HEK293 (cell line): Measurements from ENCODE around the gene NAPA.
A peak's percentile ranks its signal among the peaks of the same experiment; 100 is the strongest.

Source experiments
- CTCF ChIA-PET: fragments of 350-600 bp; formaldehyde crosslinking; extraction: SDS; loops from one replicate; lab custom pipeline; 2021; ENCODE audit warnings: antibody characterized with exemption; lab: Yijun Ruan, JAX
- POLR2A ChIA-PET: fragments of 300-600 bp; formaldehyde crosslinking; extraction: SDS; loops from one replicate; lab custom pipeline; 2020; ENCODE audit warnings: antibody characterized with exemption, inconsistent platforms; lab: Yijun Ruan, JAX
- H3K27ac ChIP-seq: fragments of 200-500 bp; sonication (Bioruptor generic); 2 replicates; pipeline ENCODE4 v1.5.1; 2014; ENCODE audit warnings: low read depth, low read length, control low read depth, inconsistent platforms; ENCODE audit errors: extremely low read depth
- H3K36me3 ChIP-seq, 2 experiments: fragments of 200-500 bp in 1 of 2; sonication (Bioruptor generic) in 1 of 2; 1 replicate in 1 of 2; 2 replicates in 1 of 2; pipeline ENCODE4 v1.5.1; 2014 to 2017; ENCODE audit warnings: inconsistent platforms in 2 of 2, low read length in 2 of 2; ENCODE audit not compliant: control insufficient read depth in 2 of 2, insufficient read depth in 1 of 2
- H3K4me1 ChIP-seq: fragments of 200-500 bp; sonication (Bioruptor generic); 2 replicates; pipeline ENCODE4 v1.5.1; 2014; ENCODE audit warnings: mild to moderate bottlenecking, low read length, inconsistent platforms; ENCODE audit not compliant: control insufficient read depth, insufficient read depth
- H3K4me3 ChIP-seq: 2 replicates; pipeline ENCODE4 v1.5.1; 2011; ENCODE audit warnings: low read depth, mild to moderate bottlenecking, control low read depth, low read length, moderate library complexity
- H3K9me3 ChIP-seq: fragments of 200-500 bp; sonication (Bioruptor generic); 2 replicates; pipeline ENCODE4 v1.5.1; 2014; ENCODE audit warnings: low read depth, low read length, inconsistent platforms; ENCODE audit not compliant: control insufficient read depth, insufficient read depth
- AEBP2 ChIP-seq: fragments of 450-650 bp; formaldehyde crosslinking; IDR thresholded peaks from 2 replicates; pipeline ENCODE4 v1.5.1; 2016; ENCODE audit warnings: missing biosample characterization, missing genetic modification characterization, borderline replicate concordance
- ATF2 ChIP-seq: fragments of 450-650 bp; formaldehyde crosslinking; IDR thresholded peaks from 2 replicates; pipeline ENCODE4 v1.5.1; 2016; ENCODE audit warnings: missing biosample characterization, missing genetic modification characterization, low read depth
- EGR2 ChIP-seq: fragments of 450-650 bp; formaldehyde crosslinking; IDR thresholded peaks from 2 replicates; pipeline ENCODE4 v1.5.1; 2016; ENCODE audit warnings: low read depth, missing biosample characterization, missing genetic modification characterization
- FEZF1 ChIP-seq: fragments of 450-650 bp; formaldehyde crosslinking; IDR thresholded peaks from 2 replicates; pipeline ENCODE4 v1.5.1; 2016; ENCODE audit warnings: missing biosample characterization, missing genetic modification characterization
- GLI4 ChIP-seq: fragments of 450-650 bp; formaldehyde crosslinking; IDR thresholded peaks from 2 replicates; pipeline ENCODE4 v1.5.1; 2016; ENCODE audit warnings: missing biosample characterization, missing genetic modification characterization
- GLIS1 ChIP-seq: fragments of 450-650 bp; formaldehyde crosslinking; IDR thresholded peaks from 2 replicates; pipeline ENCODE4 v1.5.1; 2016; ENCODE audit warnings: missing biosample characterization, missing genetic modification characterization
- HOXA7 ChIP-seq: sonication (generic); formaldehyde crosslinking; IDR thresholded peaks from 2 replicates; pipeline ENCODE4 v1.8.1; 2022; ENCODE audit warnings: missing genetic modification reagents, borderline replicate concordance
- HOXC10 ChIP-seq: sonication (generic); formaldehyde crosslinking; IDR thresholded peaks from 2 replicates; pipeline ENCODE4 v1.8.1; 2023; ENCODE audit warnings: mild to moderate bottlenecking, missing genetic modification reagents
- KLF1 ChIP-seq: fragments of 450-650 bp; formaldehyde crosslinking; IDR thresholded peaks from 2 replicates; pipeline ENCODE4 v1.5.1; 2016; ENCODE audit warnings: missing biosample characterization, missing genetic modification characterization
- SCRT1 ChIP-seq: fragments of 450-650 bp; formaldehyde crosslinking; IDR thresholded peaks from 2 replicates; pipeline ENCODE4 v1.5.1; 2016; ENCODE audit warnings: missing biosample characterization, missing genetic modification characterization, borderline replicate concordance
- SP3 ChIP-seq: fragments of 450-650 bp; formaldehyde crosslinking; IDR thresholded peaks from 2 replicates; pipeline ENCODE4 v1.5.1; 2016; ENCODE audit warnings: missing biosample characterization, missing genetic modification characterization
- ZBTB10 ChIP-seq: fragments of 450-650 bp; formaldehyde crosslinking; IDR thresholded peaks from 2 replicates; pipeline ENCODE4 v1.5.1; 2016; ENCODE audit warnings: missing biosample characterization, missing genetic modification characterization
- ZNF174 ChIP-seq: fragments of 450-650 bp; formaldehyde crosslinking; IDR thresholded peaks from 2 replicates; pipeline ENCODE4 v1.5.0; 2017; ENCODE audit warnings: missing biosample characterization, mild to moderate bottlenecking, missing genetic modification characterization
- ZNF18 ChIP-seq: fragments of 450-650 bp; formaldehyde crosslinking; IDR thresholded peaks from 2 replicates; pipeline ENCODE4 v1.5.1; 2016; ENCODE audit warnings: missing biosample characterization, missing genetic modification characterization
- ZNF24 ChIP-seq: fragments of 450-650 bp; formaldehyde crosslinking; IDR thresholded peaks from 2 replicates; pipeline ENCODE4 v1.5.1; 2016; ENCODE audit warnings: missing biosample characterization, missing genetic modification characterization
- ZNF366 ChIP-seq: fragments of 450-650 bp; formaldehyde crosslinking; conservative IDR thresholded peaks from 2 replicates; pipeline ENCODE4 v1.5.1; 2016; ENCODE audit warnings: missing biosample characterization, missing genetic modification characterization
- ZNF37A ChIP-seq: fragments of 450-650 bp; IDR thresholded peaks from 2 replicates; pipeline ENCODE4 v1.5.1; 2018; ENCODE audit warnings: missing biosample characterization, missing genetic modification characterization
- ZNF510 ChIP-seq: fragments of 450-650 bp; formaldehyde crosslinking; IDR thresholded peaks from 2 replicates; pipeline ENCODE4 v1.5.1; 2018; ENCODE audit warnings: mild to moderate bottlenecking, missing genetic modification characterization, missing biosample characterization; ENCODE audit not compliant: insufficient replicate concordance
- ZNF518A ChIP-seq: fragments of 450-650 bp; formaldehyde crosslinking; conservative IDR thresholded peaks from 2 replicates; pipeline ENCODE4 v1.5.1; 2016; ENCODE audit warnings: low read depth, missing biosample characterization, missing genetic modification characterization
- ZNF521 ChIP-seq: fragments of 450-650 bp; formaldehyde crosslinking; IDR thresholded peaks from 2 replicates; pipeline ENCODE4 v1.5.1; 2017; ENCODE audit warnings: missing biosample characterization, mild to moderate bottlenecking, missing genetic modification characterization
- ZNF610 ChIP-seq: fragments of 450-650 bp; formaldehyde crosslinking; IDR thresholded peaks from 2 replicates; pipeline ENCODE4 v1.5.1; 2016; ENCODE audit warnings: missing biosample characterization, missing genetic modification characterization, borderline replicate concordance
- ZNF692 ChIP-seq: fragments of 450-650 bp; formaldehyde crosslinking; IDR thresholded peaks from 2 replicates; pipeline ENCODE4 v1.5.1; 2016; ENCODE audit warnings: missing biosample characterization, missing genetic modification characterization
- ZNF791 ChIP-seq: fragments of 450-650 bp; formaldehyde crosslinking; IDR thresholded peaks from 2 replicates; pipeline ENCODE4 v1.5.1; 2016; ENCODE audit warnings: missing biosample characterization, missing genetic modification characterization

Gene NAPA

GRCh38 chr19:47514869-47515588 lies at the start of gene NAPA:
NAPA (minus strand) TSS chr19:47515063; CDS start chr19:47514940, 123 bp downstream.
- POLR2A ChIA-PET, result interaction anchor here (0.6 to 2.0 kb wide), 12 partner anchors 9 to 258 kb away, joined by 3 to 11 read pairs (median 4); partner anchors contain the start of genes BICRA, CCDC9, DHX34 and KPTN
- Histone ChIP-seq H3K9me3 (no peaks in the 10 kb centered on the region), H3K27ac (peak within 1 kb of the TSS; percentile 73), H3K36me3 (peaks cover 0 to 13% of the 10 kb centered on the region in 2 experiments; a peak in 1 of 3 replicates), H3K4me1 (peaks cover 17% of the 10 kb centered on the region), H3K4me3 (peak within 1 kb of the TSS; percentile 75)
- CTCF ChIA-PET, result interaction anchor here (0.6 to 2.8 kb wide), 35 partner anchors 9 to 1682 kb away, joined by 3 to 19 read pairs (median 4); no protein-coding TSS in a partner anchor
- TF ChIP-seq ZNF510 (tag by site-specific recombination) (no peak), ZNF521 (tag by site-specific recombination) (no peak), GLI4 (no peak), ZNF174 (tag by site-specific recombination) (no peak), HOXC10 (CRISPR knock-in tag) (no peak), SP3 (tag by site-specific recombination) (peak; percentile 96), ZNF610 (0 out of 2 replicates have a peak, but pooled peaks have one; percentile 6), SCRT1 (tag by site-specific recombination) (0 out of 2 replicates have a peak, but pooled peaks have one; percentile 21), ZNF37A (tag by site-specific recombination) (no peak), ZNF791 (tag by site-specific recombination) (no peak), ZNF24 (tag by site-specific recombination) (peak; percentile 97), GLIS1 (tag by site-specific recombination) (peak; percentile 99), FEZF1 (tag by site-specific recombination) (0 out of 2 replicates have a peak, but pooled peaks have one; percentile 9), ZNF366 (0 out of 2 replicates have a peak, but pooled peaks have one; percentile 42), EGR2 (tag by site-specific recombination) (peak; percentile 91), ZNF692 (tag by site-specific recombination) (peak; percentile 97), HOXA7 (CRISPR knock-in tag) (no peak), AEBP2 (tag by site-specific recombination) (no peak), ZBTB10 (peak; percentile 97), ATF2 (tag by site-specific recombination) (no peak), ZNF18 (tag by site-specific recombination) (no peak), KLF1 (tag by site-specific recombination) (peak; percentile 70), ZNF518A (tag by site-specific recombination) (peak; percentile 49; the same call in 1 of the 2 replicates)
